ENCODE measurements around the gene DIPK1A.

DIPK1A gene

GRCh38 chr1:92949937-92950817 is 11.1 kb downstream of the DIPK1A start:
- DNase-seq = no peak

- DNase-seq = no peak
Measured at GRCh38 chr1:92948071-92948470, 13.2 kb downstream of the DIPK1A start.

GRCh38 chr1:92945748-92946270 is 15.5 kb downstream of the DIPK1A start:
- DNase-seq = no peak

- DNase-seq = no peak
Measured at GRCh38 chr1:92944901-92945747, 16.1 kb downstream of the DIPK1A start.

GRCh38 chr1:92943502-92943847 is 17.8 kb downstream of the DIPK1A start:
- no peak for DNase-seq

GRCh38 chr1:92940541-92940940 is 20.7 kb downstream of the DIPK1A start:
- DNase-seq = no peak

GRCh38 chr1:92937731-92938130 is 23.5 kb downstream of the DIPK1A start:
- no peak for DNase-seq

GRCh38 chr1:92936865-92937264 is 24.4 kb downstream of the DIPK1A start:
- no peak for DNase-seq

GRCh38 chr1:92934395-92935378 is 26.6 kb downstream of the DIPK1A start:
- no peak for DNase-seq

- no peak for DNase-seq
Measured at GRCh38 chr1:92933459-92933858, 27.8 kb downstream of the DIPK1A start.

- DNase-seq = no peak
Measured at GRCh38 chr1:92931691-92932090, 29.6 kb downstream of the DIPK1A start.

- DNase-seq = no peak
Measured at GRCh38 chr1:92929461-92929860, 31.8 kb downstream of the DIPK1A start.

GRCh38 chr1:92927870-92928269 is 33.4 kb downstream of the DIPK1A start:
- no peak for DNase-seq

GRCh38 chr1:92926873-92927272 is 34.4 kb downstream of the DIPK1A start:
- DNase-seq = no peak

GRCh38 chr1:92924501-92924900 is 36.8 kb downstream of the DIPK1A start:
- DNase-seq = no peak

GRCh38 chr1:92923664-92924063 is 37.6 kb downstream of the DIPK1A start:
- DNase-seq = no peak

GRCh38 chr1:92922356-92923035 is 38.8 kb downstream of the DIPK1A start:
- DNase-seq = no peak

GRCh38 chr1:92921031-92922023 is 39.9 kb downstream of the DIPK1A start:
- DNase-seq = no peak

GRCh38 chr1:92916899-92917298 is 44.4 kb downstream of the DIPK1A start:
- no peak for DNase-seq

GRCh38 chr1:92915547-92915946 is 45.7 kb downstream of the DIPK1A start:
- no peak for DNase-seq

Data from stimulated activated CD4-positive, alpha-beta T cell treated with anti-CD3 and anti-CD28 coated beads, Interleukin-2, amount 100 ng/mL, for 48 hours (primary cell).